NOMO-1 (cell line): ENCODE results near the gene CD247.
A peak's percentile ranks its signal among the peaks of the same experiment; 100 is the strongest.

Source experiments
- DNase-seq, 2 experiments: peaks; one replicate each; lab custom pipeline; 2025; ENCODE audit not compliant: unreplicated experiment in 2 of 2; lab: John Stamatoyannopoulos, UW

Gene CD247

GRCh38 chr1:167419245-167419644 lies 99.1 kb downstream of the CD247 start:
- DNase-seq = no peak

- no peak for DNase-seq
Measured at GRCh38 chr1:167418391-167418790, 99.9 kb downstream of the CD247 start.

GRCh38 chr1:167416506-167416905 lies 101.8 kb downstream of the CD247 start:
- DNase-seq = no peak

- DNase-seq = no peak
Measured at GRCh38 chr1:167413328-167413727, 105.0 kb downstream of the CD247 start.

GRCh38 chr1:167412920-167413319 lies 105.4 kb downstream of the CD247 start:
- no peak for DNase-seq

GRCh38 chr1:167412072-167412471 lies 106.3 kb downstream of the CD247 start:
- no peak for DNase-seq

- DNase-seq = no peak
Measured at GRCh38 chr1:167409183-167409582, 109.1 kb downstream of the CD247 start.

GRCh38 chr1:167408355-167408754 lies 110.0 kb downstream of the CD247 start:
- DNase-seq = no peak

- DNase-seq = no peak
Measured at GRCh38 chr1:167404908-167405307, 113.4 kb downstream of the CD247 start.

GRCh38 chr1:167404161-167404888 lies 114.0 kb downstream of the CD247 start:
- DNase-seq = no peak

- DNase-seq = peak in 1 of 2 experiments; percentile 38
Measured at GRCh38 chr1:167401260-167401873, 117.0 kb downstream of the CD247 start.

- DNase-seq = no peak
Measured at GRCh38 chr1:167400359-167400953, 117.9 kb downstream of the CD247 start.

- no peak for DNase-seq
Measured at GRCh38 chr1:167392200-167392696, 126.1 kb downstream of the CD247 start.

GRCh38 chr1:167388976-167389375 lies 129.4 kb downstream of the CD247 start:
- DNase-seq = no peak

GRCh38 chr1:167387251-167387910 lies 130.9 kb downstream of the CD247 start:
- no peak for DNase-seq
